ENCODE data around the gene AIMP2. TPM values are rescaled to one million over a fixed set of nuclear protein-coding genes. Genes with fewer than 3 reads are reported as not detected.
A peak's percentile ranks its signal among the peaks of the same experiment; 100 is the strongest.
"Not testable (repeated sequence)": the region's sequence is repeated elsewhere in the genome, so short reads cannot be mapped to it uniquely, and the experiment has no call there.

Gene AIMP2
- total and polyA plus RNA-seq, 10 donors, result 14.0 to 27.3 (median 20.1) TPM

DNA sequence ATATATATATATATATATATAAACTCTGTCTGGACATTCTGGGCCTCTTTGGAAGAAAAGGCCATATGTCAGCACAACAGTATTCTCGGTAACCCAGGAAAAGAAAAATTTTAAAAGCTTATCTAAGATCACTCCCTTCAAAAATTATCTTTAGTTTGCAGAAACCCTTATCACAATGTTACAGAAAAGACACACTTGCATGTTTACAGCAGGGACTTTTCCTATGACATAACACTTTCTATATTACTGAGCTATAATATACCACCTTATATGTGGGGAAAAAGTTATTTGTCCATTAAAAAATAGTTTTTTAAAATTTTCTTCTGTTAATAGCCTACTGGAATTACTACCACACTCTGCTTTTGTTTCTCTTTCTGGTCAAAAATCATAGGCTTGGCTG is 47.5 kb downstream of the AIMP2 start:
- DNase-seq, result no peak
- 60 to 85% (median 68%) methylated on average over 1 of the region's 1 CpG for WGBS, 5 donors
- TF ChIP-seq POLR2AphosphoS5 (IDR thresholded peaks at IDR 0.05), result no peak
- no peak for TF ChIP-seq POLR2A (IDR thresholded peaks at IDR 0.05)
- TF ChIP-seq, protein P1, sequence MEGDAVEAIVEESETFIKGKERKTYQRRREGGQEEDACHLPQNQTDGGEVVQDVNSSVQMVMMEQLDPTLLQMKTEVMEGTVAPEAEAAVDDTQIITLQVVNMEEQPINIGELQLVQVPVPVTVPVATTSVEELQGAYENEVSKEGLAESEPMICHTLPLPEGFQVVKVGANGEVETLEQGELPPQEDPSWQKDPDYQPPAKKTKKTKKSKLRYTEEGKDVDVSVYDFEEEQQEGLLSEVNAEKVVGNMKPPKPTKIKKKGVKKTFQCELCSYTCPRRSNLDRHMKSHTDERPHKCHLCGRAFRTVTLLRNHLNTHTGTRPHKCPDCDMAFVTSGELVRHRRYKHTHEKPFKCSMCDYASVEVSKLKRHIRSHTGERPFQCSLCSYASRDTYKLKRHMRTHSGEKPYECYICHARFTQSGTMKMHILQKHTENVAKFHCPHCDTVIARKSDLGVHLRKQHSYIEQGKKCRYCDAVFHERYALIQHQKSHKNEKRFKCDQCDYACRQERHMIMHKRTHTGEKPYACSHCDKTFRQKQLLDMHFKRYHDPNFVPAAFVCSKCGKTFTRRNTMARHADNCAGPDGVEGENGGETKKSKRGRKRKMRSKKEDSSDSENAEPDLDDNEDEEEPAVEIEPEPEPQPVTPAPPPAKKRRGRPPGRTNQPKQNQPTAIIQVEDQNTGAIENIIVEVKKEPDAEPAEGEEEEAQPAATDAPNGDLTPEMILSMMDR (IDR thresholded peaks at IDR 0.05 in 8 of 11, conservative IDR thresholded peaks at IDR 0.05 in 3 of 11), result no peak
- Histone ChIP-seq H3K36me3 (peaks cover 0 to 38% (median 21%) of the 10 kb centered on the region in 6 donors), H3K9me3 (no peaks in the 10 kb centered on the region), H3K4me1 (peaks cover 16 to 43% (median 22%) of the 10 kb centered on the region in 6 donors), H3K27ac (no peak overlapping the region), H3K27me3 (replicated peaks in 1 of 7) (no peaks in the 10 kb centered on the region), H3K4me3 (no peak overlapping the region)
- intact Hi-C loops (cut with DNase I; ENCODE audit: low total_unique reads), result no loop called here

DNA sequence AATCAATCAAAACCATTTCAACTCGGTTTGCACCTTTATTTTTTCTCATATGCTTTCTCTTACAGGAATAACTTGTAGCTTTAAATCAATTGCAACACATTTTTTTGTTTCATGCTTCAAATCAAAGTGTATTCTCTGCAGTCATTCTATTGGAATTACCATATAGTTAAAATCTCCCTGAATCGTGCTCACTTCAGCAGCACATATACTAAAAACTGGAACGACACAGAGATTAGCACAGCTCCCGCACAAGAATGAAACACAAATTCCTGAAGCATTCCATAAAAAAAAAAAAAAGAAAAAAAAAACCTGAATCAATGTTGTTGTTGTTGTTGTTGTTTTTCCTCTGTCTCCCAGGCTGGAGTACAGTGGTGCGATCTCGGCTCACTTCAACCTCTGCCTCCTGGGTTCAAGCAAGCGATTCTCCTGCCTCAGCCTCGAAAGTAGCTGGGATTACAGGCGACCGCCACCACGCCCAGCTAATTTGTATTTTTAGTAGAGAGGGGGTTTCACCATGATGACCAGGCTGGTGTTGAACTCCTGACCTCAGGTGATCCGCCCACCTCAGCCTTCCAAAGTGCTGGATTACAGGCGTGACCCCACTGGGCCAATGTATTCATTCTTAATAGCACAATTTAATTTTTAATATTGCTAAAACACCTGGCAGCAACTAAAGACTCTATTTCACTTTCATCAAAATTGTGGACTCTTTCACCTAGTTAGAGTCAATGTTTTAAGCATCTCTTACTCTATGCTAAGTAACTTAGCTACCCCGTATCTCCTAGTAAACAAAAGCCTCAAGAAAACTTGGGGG is 48.5 kb downstream of the AIMP2 start:
- H3K27ac ChIP-seq, result peak overlapping the region in 3 of 8 donors; percentile 81 to 95 (median 91)
- peaks cover 0 to 29% (median 20%) of the 10 kb centered on the region in 6 donors for H3K36me3 ChIP-seq
- H3K4me3 ChIP-seq, result peak overlapping the region in 7 of 8 donors; percentile 77 to 97 (median 96)
- TF ChIP-seq, protein P1 (IDR thresholded peaks at IDR 0.05 in 8 of 11, conservative IDR thresholded peaks at IDR 0.05 in 3 of 11), result no peak
- TF ChIP-seq POLR2AphosphoS5 (IDR thresholded peaks at IDR 0.05) (no peak), POLR2A (IDR thresholded peaks at IDR 0.05) (no peak)
- intact Hi-C loops (cut with DNase I; ENCODE audit: low total_unique reads), result no loop called here
- no peaks in the 10 kb centered on the region for H3K27me3 ChIP-seq (replicated peaks in 1 of 7)
- H3K4me1 ChIP-seq, result peaks cover 16 to 43% (median 22%) of the 10 kb centered on the region in 6 donors
- peak; percentile 51 for DNase-seq
- WGBS, 5 donors, result 70 to 85% (median 83%) methylated on average over 14 of the region's 14 CpGs
- H3K9me3 ChIP-seq, result no peaks in the 10 kb centered on the region

DNA sequence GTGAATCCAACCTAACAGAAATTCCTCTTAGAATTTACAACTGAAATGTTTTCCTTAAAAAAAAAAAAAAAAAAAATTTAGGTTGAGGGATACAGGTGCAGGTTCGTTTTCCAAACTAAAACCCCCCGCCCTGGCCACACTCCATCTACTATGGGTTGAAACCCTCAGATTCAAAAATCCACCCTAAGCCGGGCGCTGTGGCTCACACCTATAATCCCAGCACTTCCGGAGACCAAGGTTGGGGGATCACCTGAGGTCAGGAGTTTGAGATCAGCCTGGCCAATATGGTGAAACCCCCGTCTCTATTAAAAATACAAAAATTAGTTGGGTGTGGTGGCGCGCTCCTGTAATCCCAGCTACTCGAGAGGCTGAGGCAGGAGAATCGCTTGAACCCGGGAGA is 50.9 kb downstream of the AIMP2 start:
- DNase-seq, result peak; percentile 63
- Histone ChIP-seq H3K4me1 (peaks cover 16 to 43% (median 22%) of the 10 kb centered on the region in 6 donors), H3K4me3 (peak overlapping the region in 1 of 8 donors; percentile 97)
- H3K36me3 ChIP-seq; H3K27ac ChIP-seq; intact Hi-C loops (cut with DNase I; ENCODE audit: low total_unique reads); H3K9me3 ChIP-seq; H3K27me3 ChIP-seq (replicated peaks in 1 of 7): not testable (repeated sequence)
- WGBS, 5 donors, result 85 to 97% (median 93%) methylated on average over 11 of the region's 11 CpGs

DNA sequence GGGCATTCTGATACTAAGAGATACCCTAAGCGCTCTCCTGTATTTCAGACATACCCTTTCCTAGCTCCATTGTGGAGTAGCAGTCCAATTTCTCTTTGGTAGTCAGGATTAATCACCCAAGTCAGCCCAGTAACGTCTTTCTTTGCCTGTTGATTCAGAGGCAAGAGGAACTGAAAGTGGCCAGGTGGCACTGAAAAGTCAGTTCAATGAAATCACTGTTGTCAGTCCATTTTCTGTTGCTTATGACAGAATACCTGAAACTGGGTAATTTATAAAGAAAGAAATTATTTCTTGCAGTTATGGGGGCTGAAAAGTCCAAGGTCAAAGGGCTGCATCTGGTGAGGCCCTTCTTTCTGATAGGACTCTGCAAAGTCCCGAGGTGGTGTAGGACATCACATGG is 62.3 kb downstream of the AIMP2 start:
- no peak overlapping the region for H3K4me3 ChIP-seq
- peaks cover 0 to 12% (median 3%) of the 10 kb centered on the region in 6 donors for H3K4me1 ChIP-seq
- H3K27me3 ChIP-seq (replicated peaks in 1 of 7), result no peaks in the 10 kb centered on the region
- TF ChIP-seq POLR2AphosphoS5 (IDR thresholded peaks at IDR 0.05), result no peak
- TF ChIP-seq, protein P1 (IDR thresholded peaks at IDR 0.05 in 8 of 11, conservative IDR thresholded peaks at IDR 0.05 in 3 of 11), result no peak
- TF ChIP-seq POLR2A (IDR thresholded peaks at IDR 0.05), result no peak
- WGBS, 5 donors, result 67 to 76% (median 73%) methylated on average over 3 of the region's 3 CpGs
- intact Hi-C loops (cut with DNase I; ENCODE audit: low total_unique reads), result no loop called here
- no peaks in the 10 kb centered on the region for H3K36me3 ChIP-seq
- no peak for DNase-seq
- H3K9me3 ChIP-seq, result no peaks in the 10 kb centered on the region
- peak overlapping the region in 2 of 8 donors; percentile 24 to 28 for H3K27ac ChIP-seq

Small RNAs within 50 kb of the gene (small RNA-seq; reads per million reads assigned to genes)
- gene RF00019 (0 reads per million in 4 donors), gene RNU6-218P (0 reads per million in 4 donors), gene SNORA80D (0 to 1.2 (median 0.41) reads per million in 4 donors)

Other genes with a start within 250 kb of the AIMP2 start
- 10 to 100 TPM; 45.4 to 65.1 (median 53.6) TPM for gene RNF216, start 227.6 kb upstream of the AIMP2 start, total RNA-seq
- gene RNF216, start 227.6 kb upstream of the AIMP2 start, polyA plus RNA-seq, result 10 to 100 TPM in 2 of 3 donors, 1 to 10 TPM in 1; 10.0 to 18.3 (median 15.1) TPM
- 1 to 10 TPM in 1 of 7 donors, under 1 TPM in 3, not detected in 3; 0.70 to 1.1 (median 0.85) TPM for gene OCM, start 128.5 kb upstream of the AIMP2 start, total RNA-seq
- gene OCM, start 128.5 kb upstream of the AIMP2 start, polyA plus RNA-seq, result 1 to 10 TPM; 1.1 to 2.9 (median 1.8) TPM
- gene CCZ1, start 110.5 kb upstream of the AIMP2 start, total RNA-seq, result 10 to 100 TPM; 43.5 to 78.0 (median 65.9) TPM
- gene CCZ1, start 110.5 kb upstream of the AIMP2 start, polyA plus RNA-seq, result 10 to 100 TPM; 31.6 to 61.0 (median 37.4) TPM
- gene RSPH10B, start 38.6 kb upstream of the AIMP2 start, total RNA-seq, result 1 to 10 TPM in 5 of 7 donors, under 1 TPM in 2; 0.60 to 7.1 (median 1.5) TPM
- gene RSPH10B, start 38.6 kb upstream of the AIMP2 start, polyA plus RNA-seq, result under 1 TPM; 0.30 to 0.83 (median 0.54) TPM
- gene PMS2, start 223 bp upstream of the AIMP2 start, total RNA-seq, result 10 to 100 TPM; 10.8 to 20.0 (median 15.0) TPM
- 1 to 10 TPM; 4.7 to 5.6 (median 5.3) TPM for gene PMS2, start 223 bp upstream of the AIMP2 start, polyA plus RNA-seq
- under 1 TPM in 1 of 7 donors, not detected in 6; 0.37 TPM for gene ANKRD61, start 22.1 kb downstream of the AIMP2 start, total RNA-seq
- gene ANKRD61, start 22.1 kb downstream of the AIMP2 start, polyA plus RNA-seq, result under 1 TPM in 2 of 3 donors, not detected in 1; 0.05 to 0.13 TPM
- 100 to 1,000 TPM in 4 of 7 donors, 10 to 100 TPM in 3; 61.0 to 243 (median 108) TPM for gene EIF2AK1, start 49.9 kb downstream of the AIMP2 start, total RNA-seq
- 10 to 100 TPM; 32.4 to 39.0 (median 36.6) TPM for gene EIF2AK1, start 49.9 kb downstream of the AIMP2 start, polyA plus RNA-seq
- gene USP42, start 95.7 kb downstream of the AIMP2 start, total RNA-seq, result 10 to 100 TPM in 5 of 7 donors, 1 to 10 TPM in 2; 9.3 to 14.7 (median 11.8) TPM
- gene USP42, start 95.7 kb downstream of the AIMP2 start, polyA plus RNA-seq, result 1 to 10 TPM; 2.2 to 3.8 (median 3.0) TPM